ENCODE data around the gene ARHGAP28.

Gene ARHGAP28

GRCh38 chr18:6949800-6950586 lies 220.5 kb downstream of the ARHGAP28 start:
- Histone ChIP-seq H3K9ac (ENCODE audit: low read depth in 1 of 2, low read length in 2 of 2) (peak overlapping the region; percentile 34 to 58), H3K9me3 (ENCODE audit: control insufficient read depth in 2 of 2, low read length in 2 of 2) (no peaks in the 10 kb centered on the region), H3K27ac (ENCODE audit: low read depth in 2 of 2, low read length in 2 of 2) (peak overlapping the region; percentile 90 to 91)

DNA sequence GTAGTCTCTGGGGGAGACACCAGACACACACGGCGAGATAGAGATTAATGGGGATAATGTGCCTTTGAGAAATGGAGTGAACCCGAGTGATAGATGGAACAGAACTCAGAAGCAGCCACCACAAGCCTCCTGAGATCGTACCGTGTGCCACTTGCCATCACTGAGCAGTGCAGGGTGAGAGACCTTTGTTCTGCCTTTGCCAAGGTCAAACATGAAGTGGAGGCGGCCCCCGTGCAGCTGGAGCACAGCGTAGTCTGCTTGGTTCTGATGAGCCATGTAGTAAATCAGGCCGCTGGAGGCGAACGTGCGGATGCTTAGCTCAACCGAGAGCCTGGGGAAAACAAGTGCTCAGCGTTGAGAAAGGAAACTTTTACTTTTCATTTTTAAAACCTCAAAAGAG lies 221.1 kb downstream of the ARHGAP28 start:
- Histone ChIP-seq H3K36me3 (ENCODE audit: control insufficient read depth in 2 of 2, insufficient read depth in 2 of 2, low read length in 2 of 2) (no peaks in the 10 kb centered on the region), H3K4me3 (ENCODE audit: low read length in 2 of 2) (peak overlapping the region; percentile 41 to 43), H3K4me1 (ENCODE audit: control insufficient read depth in 2 of 2, insufficient read depth in 2 of 2, low read length in 2 of 2) (peaks cover 37 to 51% of the 10 kb centered on the region in 2 donors), H3K27ac (ENCODE audit: low read depth in 2 of 2, low read length in 2 of 2) (peak overlapping the region; percentile 90 to 91), H3K9ac (ENCODE audit: low read depth in 1 of 2, low read length in 2 of 2) (peak overlapping the region; percentile 34 to 58), H3K27me3 (ENCODE audit: control insufficient read depth in 2 of 2, insufficient read depth in 2 of 2, low read length in 2 of 2) (no peaks in the 10 kb centered on the region), H3K9me3 (ENCODE audit: control insufficient read depth in 2 of 2, low read length in 2 of 2) (no peaks in the 10 kb centered on the region)

More at GRCh38 chr18:6949800-6950586, 220.5 kb downstream of the ARHGAP28 start:
- Histone ChIP-seq H3K27me3 (ENCODE audit: control insufficient read depth in 2 of 2, insufficient read depth in 2 of 2, low read length in 2 of 2) (no peaks in the 10 kb centered on the region), H3K36me3 (ENCODE audit: control insufficient read depth in 2 of 2, insufficient read depth in 2 of 2, low read length in 2 of 2) (no peaks in the 10 kb centered on the region), H3K4me1 (ENCODE audit: control insufficient read depth in 2 of 2, insufficient read depth in 2 of 2, low read length in 2 of 2) (peaks cover 37 to 51% of the 10 kb centered on the region in 2 donors), H3K4me3 (ENCODE audit: low read length in 2 of 2) (peak overlapping the region; percentile 41 to 43)

DNA sequence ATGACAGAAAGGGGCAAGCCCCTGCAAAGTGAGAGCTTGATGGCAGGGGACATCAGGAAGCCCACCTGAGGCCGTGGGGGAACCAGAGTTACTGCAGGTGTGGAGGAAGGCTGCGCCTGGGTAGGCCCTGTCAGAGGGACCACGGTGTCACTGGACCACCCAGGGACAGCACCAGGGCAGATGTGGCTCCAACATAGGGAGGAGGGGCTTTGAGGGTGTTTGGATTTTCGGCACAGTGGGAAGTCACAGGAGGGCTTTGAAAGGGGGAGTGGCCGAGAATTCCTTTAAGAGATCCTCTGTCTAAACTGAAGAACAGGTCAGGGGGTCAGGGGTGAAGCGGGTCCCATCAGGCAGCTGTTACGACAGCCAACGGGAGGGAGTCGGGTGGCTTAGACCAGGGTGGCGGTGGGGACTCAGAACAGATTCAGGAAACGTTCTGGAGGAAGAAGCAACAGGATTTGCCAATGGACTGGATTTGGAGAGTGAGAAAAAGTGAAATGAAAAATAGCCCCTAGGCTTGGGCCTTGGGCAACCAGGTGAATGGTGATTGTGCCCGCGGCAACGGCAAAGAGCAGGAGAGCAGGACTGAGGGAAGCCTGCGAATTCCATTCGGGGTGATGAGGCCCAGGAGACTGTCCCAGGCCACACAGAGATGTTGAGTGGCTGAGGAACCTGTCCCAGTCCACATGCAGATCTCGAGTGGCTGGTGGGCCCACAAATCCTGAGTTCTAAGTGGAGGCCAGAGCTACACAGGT lies 222.0 kb downstream of the ARHGAP28 start:
- H3K9me3 ChIP-seq (ENCODE audit: control insufficient read depth in 2 of 2, low read length in 2 of 2) = no peaks in the 10 kb centered on the region
- H3K27me3 ChIP-seq (ENCODE audit: control insufficient read depth in 2 of 2, insufficient read depth in 2 of 2, low read length in 2 of 2) = no peaks in the 10 kb centered on the region
- no peaks in the 10 kb centered on the region for H3K36me3 ChIP-seq (ENCODE audit: control insufficient read depth in 2 of 2, insufficient read depth in 2 of 2, low read length in 2 of 2)
- H3K9ac ChIP-seq (ENCODE audit: low read depth in 1 of 2, low read length in 2 of 2) = peak overlapping the region in 1 of 2 donors; percentile 14
- H3K4me1 ChIP-seq (ENCODE audit: control insufficient read depth in 2 of 2, insufficient read depth in 2 of 2, low read length in 2 of 2) = peaks cover 37 to 51% of the 10 kb centered on the region in 2 donors
- no peak overlapping the region for H3K4me3 ChIP-seq (ENCODE audit: low read length in 2 of 2)
- peak overlapping the region; percentile 90 to 91 for H3K27ac ChIP-seq (ENCODE audit: low read depth in 2 of 2, low read length in 2 of 2)

DNA sequence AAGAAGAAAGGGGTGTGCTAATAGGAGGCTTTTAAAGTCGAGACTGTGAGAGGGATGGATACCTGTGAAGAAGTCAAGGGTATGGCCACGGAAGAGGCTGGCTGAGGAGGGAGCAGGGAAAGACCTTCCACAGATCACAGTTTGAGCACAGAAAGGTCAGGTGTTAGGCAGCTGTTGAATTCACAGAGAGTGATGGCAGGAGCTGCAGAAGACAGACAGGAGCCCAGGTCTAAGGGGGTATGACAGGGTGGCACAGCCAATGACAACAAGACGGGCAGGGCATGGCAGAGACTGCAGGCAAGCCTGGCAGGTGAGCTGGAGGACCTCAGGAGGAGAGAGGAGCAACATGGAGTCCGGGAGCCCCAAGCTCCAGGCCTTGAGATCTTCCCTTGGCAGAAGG lies 225.0 kb downstream of the ARHGAP28 start:
- Histone ChIP-seq H3K4me3 (ENCODE audit: low read length in 2 of 2) (no peak overlapping the region), H3K9ac (ENCODE audit: low read depth in 1 of 2, low read length in 2 of 2) (no peak overlapping the region), H3K27me3 (ENCODE audit: control insufficient read depth in 2 of 2, insufficient read depth in 2 of 2, low read length in 2 of 2) (no peaks in the 10 kb centered on the region), H3K9me3 (ENCODE audit: control insufficient read depth in 2 of 2, low read length in 2 of 2) (no peaks in the 10 kb centered on the region), H3K27ac (ENCODE audit: low read depth in 2 of 2, low read length in 2 of 2) (no peak overlapping the region), H3K4me1 (ENCODE audit: control insufficient read depth in 2 of 2, insufficient read depth in 2 of 2, low read length in 2 of 2) (peaks cover 19 to 25% of the 10 kb centered on the region in 2 donors), H3K36me3 (ENCODE audit: control insufficient read depth in 2 of 2, insufficient read depth in 2 of 2, low read length in 2 of 2) (no peaks in the 10 kb centered on the region)

DNA sequence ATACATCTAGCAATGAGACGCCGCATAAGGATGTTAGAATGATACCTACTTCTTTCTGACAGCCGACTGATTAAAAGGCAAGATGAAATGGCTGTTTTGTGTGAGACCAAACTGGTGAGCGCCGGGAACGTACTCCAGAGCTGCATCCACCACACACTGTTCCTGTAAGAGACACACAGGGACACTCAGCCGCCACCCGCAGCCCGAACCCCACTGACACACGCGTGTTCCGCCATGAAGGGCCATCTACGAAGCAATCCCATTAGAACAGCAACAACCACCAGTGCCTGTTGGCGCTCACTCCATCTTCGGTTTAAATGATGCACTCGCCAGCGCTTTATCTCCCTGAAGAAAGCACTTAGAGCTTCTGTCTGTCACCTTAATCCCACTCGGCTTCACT lies 225.8 kb downstream of the ARHGAP28 start:
- Histone ChIP-seq H3K4me3 (ENCODE audit: low read length in 2 of 2) (no peak overlapping the region), H3K4me1 (ENCODE audit: control insufficient read depth in 2 of 2, insufficient read depth in 2 of 2, low read length in 2 of 2) (peaks cover 14 to 17% of the 10 kb centered on the region in 2 donors), H3K9me3 (ENCODE audit: control insufficient read depth in 2 of 2, low read length in 2 of 2) (no peaks in the 10 kb centered on the region), H3K9ac (ENCODE audit: low read depth in 1 of 2, low read length in 2 of 2) (no peak overlapping the region), H3K27me3 (ENCODE audit: control insufficient read depth in 2 of 2, insufficient read depth in 2 of 2, low read length in 2 of 2) (no peaks in the 10 kb centered on the region), H3K27ac (ENCODE audit: low read depth in 2 of 2, low read length in 2 of 2) (no peak overlapping the region), H3K36me3 (ENCODE audit: control insufficient read depth in 2 of 2, insufficient read depth in 2 of 2, low read length in 2 of 2) (no peaks in the 10 kb centered on the region)

DNA sequence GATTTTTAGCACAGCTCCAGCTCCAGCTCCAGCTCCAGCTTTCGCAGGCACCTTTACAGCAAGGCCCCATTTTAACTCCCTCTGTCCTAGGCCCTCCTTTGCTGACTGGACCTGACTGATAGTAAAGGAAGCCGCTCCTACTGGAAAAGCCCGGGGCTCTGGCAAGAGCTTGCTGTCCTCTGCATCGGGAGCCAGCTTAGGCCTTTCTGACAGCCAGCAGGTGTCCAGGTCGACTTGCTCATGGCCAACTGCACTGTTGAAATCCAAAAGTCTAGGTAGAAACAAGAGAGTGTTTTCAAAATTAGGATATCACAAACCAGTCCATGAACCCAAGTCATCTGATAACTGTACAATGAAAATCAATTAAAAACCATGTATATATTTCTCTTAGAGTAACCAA lies 227.0 kb downstream of the ARHGAP28 start:
- H3K4me3 ChIP-seq (ENCODE audit: low read length in 2 of 2) = no peak overlapping the region
- no peaks in the 10 kb centered on the region for H3K27me3 ChIP-seq (ENCODE audit: control insufficient read depth in 2 of 2, insufficient read depth in 2 of 2, low read length in 2 of 2)
- H3K4me1 ChIP-seq (ENCODE audit: control insufficient read depth in 2 of 2, insufficient read depth in 2 of 2, low read length in 2 of 2) = peaks cover 3 to 6% of the 10 kb centered on the region in 2 donors
- no peaks in the 10 kb centered on the region for H3K9me3 ChIP-seq (ENCODE audit: control insufficient read depth in 2 of 2, low read length in 2 of 2)
- H3K36me3 ChIP-seq (ENCODE audit: control insufficient read depth in 2 of 2, insufficient read depth in 2 of 2, low read length in 2 of 2) = no peaks in the 10 kb centered on the region
- no peak overlapping the region for H3K27ac ChIP-seq (ENCODE audit: low read depth in 2 of 2, low read length in 2 of 2)
- H3K9ac ChIP-seq (ENCODE audit: low read depth in 1 of 2, low read length in 2 of 2) = no peak overlapping the region

DNA sequence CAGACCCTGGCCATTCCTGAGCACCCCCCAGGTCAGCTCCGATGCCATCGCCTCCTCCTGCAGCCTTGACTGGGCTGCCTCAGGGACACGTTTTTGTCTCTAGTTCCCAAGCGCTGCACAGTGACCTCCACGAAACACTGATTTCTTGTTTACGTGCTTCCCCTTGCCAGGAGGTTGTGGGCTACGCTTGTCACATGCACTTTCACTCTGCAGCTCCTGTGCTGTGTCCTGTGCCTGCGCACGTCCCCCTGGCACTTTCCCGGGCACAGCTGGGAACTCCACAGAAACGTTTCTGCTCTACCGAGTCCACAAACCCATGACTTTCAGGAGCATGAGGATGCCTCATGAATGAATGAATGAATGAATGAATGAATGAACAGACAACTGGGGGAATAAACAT lies 227.5 kb downstream of the ARHGAP28 start:
- Histone ChIP-seq H3K27me3 (ENCODE audit: control insufficient read depth in 2 of 2, insufficient read depth in 2 of 2, low read length in 2 of 2) (no peaks in the 10 kb centered on the region), H3K36me3 (ENCODE audit: control insufficient read depth in 2 of 2, insufficient read depth in 2 of 2, low read length in 2 of 2) (no peaks in the 10 kb centered on the region), H3K4me1 (ENCODE audit: control insufficient read depth in 2 of 2, insufficient read depth in 2 of 2, low read length in 2 of 2) (peaks cover 0 to 3% of the 10 kb centered on the region in 2 donors)

DNA sequence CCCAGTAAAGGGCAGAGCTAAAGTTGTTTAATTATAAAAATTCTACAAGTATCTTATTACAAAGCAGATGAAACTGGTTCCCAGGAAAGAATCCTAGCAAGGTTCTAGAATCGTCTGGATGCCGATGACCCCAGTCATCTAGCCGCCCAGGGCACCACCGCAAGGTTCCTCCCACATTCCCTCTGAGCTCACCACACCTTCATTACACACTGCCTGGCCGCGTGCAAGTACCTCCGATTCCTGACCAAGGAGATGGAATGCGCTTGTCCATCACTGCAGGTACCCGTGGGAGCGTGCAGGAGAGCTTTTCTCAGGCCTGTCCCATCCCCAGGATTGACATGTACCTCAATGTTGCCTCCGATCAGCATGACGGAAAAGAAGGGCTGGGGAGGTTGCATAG lies 229.6 kb downstream of the ARHGAP28 start:
- Histone ChIP-seq H3K9ac (ENCODE audit: low read depth in 1 of 2, low read length in 2 of 2) (no peak overlapping the region), H3K36me3 (ENCODE audit: control insufficient read depth in 2 of 2, insufficient read depth in 2 of 2, low read length in 2 of 2) (no peaks in the 10 kb centered on the region), H3K27me3 (ENCODE audit: control insufficient read depth in 2 of 2, insufficient read depth in 2 of 2, low read length in 2 of 2) (no peaks in the 10 kb centered on the region), H3K9me3 (ENCODE audit: control insufficient read depth in 2 of 2, low read length in 2 of 2) (no peaks in the 10 kb centered on the region), H3K4me3 (ENCODE audit: low read length in 2 of 2) (no peak overlapping the region), H3K27ac (ENCODE audit: low read depth in 2 of 2, low read length in 2 of 2) (no peak overlapping the region), H3K4me1 (ENCODE audit: control insufficient read depth in 2 of 2, insufficient read depth in 2 of 2, low read length in 2 of 2) (peaks cover 5 to 18% of the 10 kb centered on the region in 2 donors)

More for the DNA sequence above, 227.5 kb downstream of the ARHGAP28 start:
- Histone ChIP-seq H3K9ac (ENCODE audit: low read depth in 1 of 2, low read length in 2 of 2) (no peak overlapping the region), H3K27ac (ENCODE audit: low read depth in 2 of 2, low read length in 2 of 2) (no peak overlapping the region), H3K4me3 (ENCODE audit: low read length in 2 of 2) (no peak overlapping the region), H3K9me3 (ENCODE audit: control insufficient read depth in 2 of 2, low read length in 2 of 2) (no peaks in the 10 kb centered on the region)

DNA sequence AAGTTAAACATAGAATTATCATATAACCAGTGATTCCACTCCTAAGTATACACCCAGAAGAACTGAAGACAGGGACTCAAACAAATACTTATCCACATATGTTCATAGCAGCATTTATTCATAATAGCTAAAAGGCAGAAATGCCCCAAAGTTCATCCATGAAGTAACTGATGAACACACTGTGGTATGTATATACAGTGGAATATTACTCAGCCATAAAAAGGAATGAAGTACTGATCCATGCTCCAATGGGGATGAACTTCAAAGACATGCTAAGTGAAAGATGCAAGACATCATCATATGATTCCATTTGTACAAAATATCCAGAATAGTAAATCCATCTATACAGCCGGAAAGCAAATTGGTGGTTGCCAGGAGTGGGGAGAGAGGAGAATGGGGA lies 230.6 kb downstream of the ARHGAP28 start:
- Histone ChIP-seq H3K27me3 (ENCODE audit: control insufficient read depth in 2 of 2, insufficient read depth in 2 of 2, low read length in 2 of 2) (no peaks in the 10 kb centered on the region), H3K9ac (ENCODE audit: low read depth in 1 of 2, low read length in 2 of 2) (no peak overlapping the region), H3K4me1 (ENCODE audit: control insufficient read depth in 2 of 2, insufficient read depth in 2 of 2, low read length in 2 of 2) (peaks cover 5 to 18% of the 10 kb centered on the region in 2 donors), H3K9me3 (ENCODE audit: control insufficient read depth in 2 of 2, low read length in 2 of 2) (no peaks in the 10 kb centered on the region), H3K4me3 (ENCODE audit: low read length in 2 of 2) (no peak overlapping the region), H3K27ac (ENCODE audit: low read depth in 2 of 2, low read length in 2 of 2) (no peak overlapping the region), H3K36me3 (ENCODE audit: control insufficient read depth in 2 of 2, insufficient read depth in 2 of 2, low read length in 2 of 2) (no peaks in the 10 kb centered on the region)

- H3K9me3 ChIP-seq (ENCODE audit: control insufficient read depth in 2 of 2, low read length in 2 of 2) = no peaks in the 10 kb centered on the region
- no peak overlapping the region for H3K27ac ChIP-seq (ENCODE audit: low read depth in 2 of 2, low read length in 2 of 2)
- no peak overlapping the region for H3K4me3 ChIP-seq (ENCODE audit: low read length in 2 of 2)
- no peaks in the 10 kb centered on the region for H3K36me3 ChIP-seq (ENCODE audit: control insufficient read depth in 2 of 2, insufficient read depth in 2 of 2, low read length in 2 of 2)
- H3K27me3 ChIP-seq (ENCODE audit: control insufficient read depth in 2 of 2, insufficient read depth in 2 of 2, low read length in 2 of 2) = no peaks in the 10 kb centered on the region
- peaks cover 5 to 18% of the 10 kb centered on the region in 2 donors for H3K4me1 ChIP-seq (ENCODE audit: control insufficient read depth in 2 of 2, insufficient read depth in 2 of 2, low read length in 2 of 2)
- H3K9ac ChIP-seq (ENCODE audit: low read depth in 1 of 2, low read length in 2 of 2) = no peak overlapping the region
These were observed 231.1 kb downstream of the ARHGAP28 start for GRCh38 chr18:6960656-6961055.

Data from mucosa of rectum (tissue), 2 donors.